Stimulated activated CD4-positive, alpha-beta T cell treated with anti-CD3 and anti-CD28 coated beads, Interleukin-2, amount 100 ng/mL, for 24 hours (primary cell): Measurements from ENCODE around the gene RNF224.
"Not testable (repeated sequence)": the region's sequence is repeated elsewhere in the genome, so short reads cannot be mapped to it uniquely, and the experiment has no call there.

Experiments
- DNase-seq, 2 donors: peaks; one replicate each; pipeline ENCODE4 v3.0.0-alpha.2; 2020

The RNF224 gene

GRCh38 chr9:137241490-137242268 is 14.4 kb downstream of the RNF224 start:
- peak; percentile 73 to 75 for DNase-seq

- DNase-seq, result no peak
These were observed 15.2 kb downstream of the RNF224 start for GRCh38 chr9:137242269-137243203.

- not testable (repeated sequence) for DNase-seq
These were observed 15.9 kb downstream of the RNF224 start for GRCh38 chr9:137243266-137243625.

- peak in 1 of 2 donors; percentile 42 for DNase-seq
These were observed 16.6 kb downstream of the RNF224 start for GRCh38 chr9:137243626-137244485.

GRCh38 chr9:137244486-137245449 is 17.5 kb downstream of the RNF224 start:
- DNase-seq, result peak in 1 of 2 donors; percentile 42

GRCh38 chr9:137245450-137246421 is 18.4 kb downstream of the RNF224 start:
- DNase-seq, result no peak

- DNase-seq, result no peak
These were observed 20.0 kb downstream of the RNF224 start for GRCh38 chr9:137247135-137247915.

- no peak for DNase-seq
These were observed 20.5 kb downstream of the RNF224 start for GRCh38 chr9:137247916-137248175.

GRCh38 chr9:137250329-137251193 is 23.3 kb downstream of the RNF224 start:
- DNase-seq, result no peak

- DNase-seq, result no peak
These were observed 23.8 kb downstream of the RNF224 start, which contains the start of gene STPG3 for GRCh38 chr9:137251194-137251461. TSS of gene STPG3 (plus strand) at chr9:137251286. CDS start at chr9:137251287, 1 bp downstream.

- no peak for DNase-seq
These were observed 24.4 kb downstream of the RNF224 start for GRCh38 chr9:137251490-137252268.

GRCh38 chr9:137252555-137253506 is 25.5 kb downstream of the RNF224 start:
- no peak for DNase-seq

- no peak for DNase-seq
These were observed 26.7 kb downstream of the RNF224 start for GRCh38 chr9:137253717-137254623.

- peak; percentile 98 to 99 for DNase-seq
These were observed 27.5 kb downstream of the RNF224 start, which contains the start of gene NELFB for GRCh38 chr9:137254624-137255447. TSS of gene NELFB (plus strand) at chr9:137255327.
